ENCODE results near the gene MANF.

The MANF gene

DNA sequence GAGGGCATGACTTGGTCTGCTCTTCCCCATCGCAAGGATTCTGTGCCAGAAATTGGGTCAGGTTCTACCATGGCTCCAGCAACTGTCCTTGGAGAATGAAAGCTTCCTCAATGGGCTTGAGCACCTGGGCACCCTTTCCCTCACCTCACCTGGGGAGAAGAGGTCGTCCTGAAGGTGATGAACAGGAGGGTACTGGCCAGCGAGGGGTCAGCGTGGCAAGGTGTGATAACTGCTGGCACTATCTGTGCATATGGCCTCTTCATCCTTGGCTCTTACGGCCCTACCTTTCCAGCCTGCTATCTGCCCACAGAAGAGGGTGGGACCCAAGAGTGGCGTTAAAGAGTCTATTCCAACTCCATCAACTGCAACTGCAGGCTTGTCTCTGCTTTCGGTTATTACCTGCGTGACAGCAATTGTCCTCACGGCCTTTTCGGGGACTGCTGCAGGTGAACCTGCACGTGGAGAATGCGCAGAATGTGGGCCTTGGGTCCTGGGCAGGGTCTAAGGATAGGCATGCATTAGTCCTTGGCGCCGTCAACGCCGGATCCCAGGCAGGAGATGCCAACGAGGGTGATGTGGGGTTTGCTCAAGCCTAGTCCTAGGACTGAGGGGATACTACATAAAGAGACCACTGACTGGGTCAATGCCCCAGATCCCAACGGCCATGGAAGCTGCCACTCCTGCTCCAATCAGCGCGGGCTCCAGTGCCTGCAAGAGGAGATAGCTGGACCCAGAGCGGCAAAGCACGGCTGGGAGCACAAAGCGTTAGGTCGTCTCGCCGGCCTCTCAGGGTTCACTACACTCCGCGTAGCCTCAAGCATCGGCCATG lies 5.4 kb downstream of the MANF start:
- no peak for DNase-seq (ENCODE audit: low read depth)

DNA sequence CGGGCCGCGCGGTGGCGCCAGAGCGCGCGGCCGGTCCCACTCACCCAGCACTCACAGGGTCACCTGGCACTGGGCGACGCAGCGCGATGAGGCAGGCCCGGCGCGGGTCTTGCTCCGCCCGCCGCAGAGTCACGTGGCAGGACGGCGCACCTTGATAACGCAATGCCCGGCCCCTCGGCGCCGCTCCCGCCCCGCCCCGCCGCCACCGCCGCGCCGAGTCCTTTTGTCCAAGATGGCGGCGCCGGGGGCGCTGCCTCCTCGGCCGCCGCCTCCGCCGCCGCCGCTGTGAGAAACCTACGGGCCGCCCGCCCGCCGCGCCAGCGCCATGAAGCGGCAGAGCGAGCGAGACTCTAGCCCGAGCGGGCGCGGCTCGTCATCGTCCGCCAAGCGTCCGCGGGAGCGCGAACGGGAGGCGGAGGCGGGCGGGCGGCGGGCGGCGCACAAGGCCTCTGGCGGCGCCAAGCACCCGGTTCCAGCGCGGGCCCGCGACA lies 6.0 kb downstream of the MANF start, which contains the start of gene RBM15B:
Gene RBM15B (plus strand): TSS at position 211 of the 491 bp plus-strand sequence. CDS start 115 bp downstream, at position 326.
- peak; percentile 92 for DNase-seq (ENCODE audit: low read depth)

DNA sequence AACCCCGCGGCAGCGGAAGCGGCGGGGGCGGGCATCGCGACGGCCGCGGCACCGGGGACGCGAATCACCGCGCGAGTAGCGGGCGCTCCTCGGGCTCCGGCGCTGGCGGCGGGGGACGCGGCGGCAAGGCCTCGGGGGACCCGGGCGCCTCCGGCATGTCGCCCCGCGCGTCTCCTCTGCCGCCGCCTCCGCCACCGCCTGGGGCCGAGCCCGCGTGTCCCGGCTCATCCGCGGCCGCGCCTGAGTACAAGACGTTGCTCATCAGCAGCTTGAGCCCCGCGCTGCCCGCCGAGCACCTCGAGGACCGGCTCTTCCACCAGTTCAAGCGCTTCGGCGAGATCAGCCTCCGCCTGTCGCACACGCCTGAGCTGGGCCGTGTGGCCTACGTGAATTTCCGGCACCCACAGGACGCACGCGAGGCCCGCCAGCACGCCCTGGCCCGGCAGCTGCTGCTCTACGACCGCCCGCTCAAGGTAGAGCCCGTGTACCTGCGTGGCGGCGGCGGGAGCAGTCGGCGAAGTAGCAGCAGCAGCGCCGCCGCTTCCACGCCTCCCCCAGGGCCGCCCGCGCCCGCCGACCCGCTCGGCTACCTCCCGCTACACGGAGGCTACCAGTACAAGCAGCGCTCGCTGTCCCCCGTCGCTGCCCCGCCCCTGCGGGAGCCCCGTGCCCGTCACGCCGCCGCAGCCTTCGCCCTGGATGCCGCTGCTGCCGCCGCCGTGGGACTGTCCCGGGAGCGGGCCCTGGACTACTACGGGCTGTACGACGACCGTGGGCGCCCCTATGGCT lies 6.7 kb downstream of the MANF start:
- DNase-seq (ENCODE audit: low read depth), result no peak

DNA sequence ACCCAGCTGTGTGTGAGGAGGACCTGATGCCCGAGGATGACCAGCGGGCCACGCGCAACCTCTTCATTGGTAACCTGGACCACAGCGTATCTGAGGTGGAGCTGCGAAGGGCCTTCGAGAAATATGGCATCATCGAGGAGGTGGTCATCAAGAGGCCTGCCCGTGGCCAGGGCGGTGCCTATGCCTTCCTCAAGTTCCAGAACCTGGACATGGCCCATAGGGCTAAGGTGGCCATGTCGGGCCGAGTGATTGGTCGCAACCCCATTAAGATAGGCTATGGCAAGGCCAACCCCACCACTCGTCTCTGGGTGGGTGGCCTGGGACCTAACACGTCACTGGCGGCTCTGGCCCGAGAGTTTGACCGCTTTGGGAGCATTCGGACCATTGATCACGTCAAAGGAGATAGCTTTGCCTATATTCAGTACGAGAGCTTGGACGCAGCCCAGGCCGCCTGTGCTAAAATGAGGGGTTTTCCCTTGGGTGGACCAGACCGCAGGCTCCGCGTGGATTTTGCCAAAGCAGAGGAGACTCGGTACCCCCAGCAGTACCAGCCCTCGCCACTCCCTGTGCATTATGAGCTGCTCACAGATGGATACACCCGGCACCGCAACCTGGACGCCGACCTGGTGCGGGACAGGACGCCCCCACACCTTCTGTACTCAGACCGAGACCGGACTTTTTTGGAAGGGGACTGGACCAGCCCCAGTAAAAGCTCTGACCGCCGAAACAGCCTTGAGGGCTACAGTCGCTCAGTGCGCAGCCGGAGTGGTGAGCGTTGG lies 7.5 kb downstream of the MANF start:
- no peak for DNase-seq (ENCODE audit: low read depth)

DNA sequence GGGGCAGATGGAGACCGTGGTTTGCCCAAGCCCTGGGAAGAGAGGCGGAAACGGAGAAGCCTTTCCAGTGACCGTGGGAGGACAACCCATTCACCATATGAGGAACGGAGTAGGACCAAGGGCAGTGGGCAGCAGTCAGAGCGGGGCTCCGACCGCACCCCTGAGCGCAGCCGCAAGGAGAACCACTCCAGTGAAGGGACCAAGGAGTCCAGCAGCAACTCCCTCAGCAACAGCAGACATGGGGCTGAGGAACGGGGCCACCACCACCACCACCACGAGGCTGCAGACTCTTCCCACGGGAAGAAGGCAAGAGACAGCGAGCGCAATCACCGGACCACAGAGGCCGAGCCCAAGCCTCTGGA lies 8.0 kb downstream of the MANF start:
- no peak for DNase-seq (ENCODE audit: low read depth)

DNA sequence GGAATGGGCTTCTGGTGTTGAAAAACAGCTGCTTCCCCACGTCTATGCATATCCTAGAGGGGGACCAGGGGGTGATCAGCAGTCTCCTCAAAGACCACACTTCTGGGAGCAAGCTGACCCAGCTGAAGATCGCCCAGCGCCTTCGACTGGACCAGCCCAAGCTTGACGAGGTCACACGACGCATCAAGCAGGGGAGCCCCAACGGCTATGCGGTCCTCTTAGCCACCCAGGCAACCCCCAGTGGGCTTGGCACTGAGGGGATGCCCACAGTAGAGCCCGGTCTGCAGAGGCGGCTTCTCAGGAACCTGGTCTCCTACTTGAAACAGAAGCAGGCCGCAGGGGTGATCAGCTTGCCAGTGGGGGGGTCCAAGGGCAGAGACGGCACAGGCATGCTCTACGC lies 8.5 kb downstream of the MANF start:
- DNase-seq (ENCODE audit: low read depth), result no peak

DNA sequence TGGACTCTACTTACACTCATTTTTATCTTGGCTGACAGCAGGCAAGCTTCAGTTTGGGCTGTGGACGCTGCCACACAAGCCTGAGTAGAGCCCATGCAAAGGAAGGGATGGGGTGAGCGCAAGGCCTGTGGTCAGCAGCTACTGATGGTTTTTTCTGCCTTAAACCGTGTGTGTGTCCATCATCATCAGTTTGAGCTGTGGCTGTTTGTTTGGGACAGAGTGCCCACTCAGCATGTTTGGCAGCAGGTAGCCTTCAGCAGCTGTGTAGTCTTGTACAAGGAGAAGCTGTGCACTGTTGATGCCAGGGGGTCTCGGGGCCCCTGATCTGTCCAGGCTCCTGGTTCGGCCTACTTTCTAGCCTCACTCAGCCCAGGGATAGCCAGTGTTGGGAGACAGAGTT lies 9.4 kb downstream of the MANF start:
- DNase-seq (ENCODE audit: low read depth), result no peak

DNA sequence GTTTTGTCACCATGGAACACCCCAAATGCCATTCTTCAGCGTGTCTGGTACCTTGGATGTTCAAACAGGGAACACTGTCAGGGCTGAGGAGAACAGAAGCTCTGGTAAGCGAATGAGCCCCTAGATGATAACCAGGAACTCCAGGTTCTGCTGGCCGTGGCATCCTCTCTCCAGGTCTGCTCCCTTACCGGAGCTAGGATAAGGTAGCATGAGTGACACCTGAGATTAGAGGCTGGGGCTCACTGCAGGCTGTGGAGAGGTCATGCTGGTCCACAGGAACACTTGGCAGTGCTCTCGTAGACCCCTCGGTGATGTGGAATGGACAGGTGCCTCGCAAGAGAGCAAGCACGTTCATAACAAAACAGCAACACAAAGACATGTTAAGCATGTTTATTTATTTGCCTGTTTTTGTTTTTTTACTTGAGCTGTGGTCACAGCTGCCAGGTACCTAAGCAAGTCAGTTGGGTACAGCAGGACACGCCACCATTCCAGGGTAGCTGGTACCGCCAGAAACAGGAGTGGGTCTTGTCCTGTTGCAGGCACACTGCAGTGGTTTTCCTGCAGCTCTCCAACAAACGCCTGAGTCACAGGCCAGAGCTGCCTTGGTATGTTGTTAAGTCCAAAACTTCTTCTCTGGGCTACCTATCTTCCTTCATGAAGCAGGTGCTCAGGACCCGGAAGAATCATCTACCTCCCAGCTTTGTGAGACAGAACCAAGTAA lies 10.6 kb downstream of the MANF start:
- no peak for DNase-seq (ENCODE audit: low read depth)

DNA sequence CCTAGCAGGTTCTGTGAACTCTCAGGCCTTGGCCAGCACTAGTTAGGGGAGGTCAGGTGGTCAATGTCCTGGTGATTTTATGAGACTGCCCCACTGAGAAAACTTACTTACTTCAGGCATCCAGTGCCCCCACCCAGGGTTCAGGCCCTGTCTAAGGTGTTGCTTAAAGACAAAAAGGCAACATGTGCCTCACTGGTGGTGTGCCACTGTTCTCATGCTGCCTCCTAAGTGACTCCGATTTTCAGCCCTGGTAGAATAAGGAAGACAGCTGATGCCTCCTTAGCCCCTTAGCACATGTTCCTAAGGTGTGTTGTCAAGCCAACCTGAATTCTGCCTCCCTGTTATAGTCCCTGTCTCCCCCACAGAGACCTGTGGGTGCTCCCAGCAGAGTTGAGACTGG lies 11.3 kb downstream of the MANF start:
- DNase-seq (ENCODE audit: low read depth), result no peak

DNA sequence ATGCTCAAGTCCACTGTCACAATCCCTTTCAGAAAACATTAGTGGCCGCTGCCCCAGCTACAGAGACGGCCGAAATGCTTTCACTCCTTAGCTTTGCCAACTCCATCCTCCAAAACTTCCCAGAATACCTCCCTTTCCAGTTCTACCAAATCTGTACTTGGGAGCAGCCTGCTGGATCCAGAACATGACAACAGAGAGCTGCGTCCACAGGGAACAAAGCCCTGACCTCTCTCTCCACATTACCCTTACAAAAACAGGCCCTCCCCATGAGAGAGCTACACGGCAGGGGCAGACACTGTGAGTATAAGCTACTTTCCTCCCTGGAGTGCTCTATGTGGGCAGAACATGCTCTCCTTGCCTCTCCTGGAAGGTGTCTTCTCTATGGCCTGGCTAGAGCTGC lies 12.3 kb downstream of the MANF start:
- DNase-seq (ENCODE audit: low read depth), result no peak

DNA sequence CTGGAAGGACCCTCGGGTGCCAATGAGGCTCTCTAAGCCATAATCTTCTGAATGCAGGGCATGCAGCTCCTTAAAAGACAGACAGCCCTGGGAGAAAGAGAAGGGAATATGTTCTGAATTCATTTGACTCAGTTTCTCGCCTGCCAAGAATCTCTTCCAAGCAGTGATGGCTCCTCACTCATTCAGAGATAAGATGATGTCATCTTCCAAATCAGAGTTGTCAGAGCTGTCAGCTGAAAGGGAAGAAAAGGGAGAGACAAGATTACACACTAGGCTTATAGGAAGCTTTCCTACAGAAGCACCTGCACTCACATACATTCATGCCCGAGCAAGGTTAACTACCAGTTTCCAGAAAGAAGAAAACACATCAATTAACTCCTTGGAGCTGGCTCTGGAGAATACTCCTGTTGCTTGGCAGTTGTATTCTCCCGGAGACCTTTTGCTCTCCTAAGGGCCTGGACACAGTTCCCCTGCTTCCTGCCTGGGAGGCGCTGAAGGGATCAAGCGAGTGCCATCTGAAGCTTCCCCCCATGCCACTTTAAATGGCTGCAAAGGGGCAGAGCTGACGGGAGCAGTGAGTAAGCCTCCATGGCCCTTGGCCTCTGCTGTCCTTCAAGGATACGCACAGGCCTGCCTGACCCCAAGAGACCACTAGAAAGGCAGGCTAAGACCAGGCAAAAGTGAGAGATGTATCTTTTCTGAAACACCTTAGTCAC lies 13.7 kb downstream of the MANF start:
- no peak for DNase-seq (ENCODE audit: low read depth)

DNA sequence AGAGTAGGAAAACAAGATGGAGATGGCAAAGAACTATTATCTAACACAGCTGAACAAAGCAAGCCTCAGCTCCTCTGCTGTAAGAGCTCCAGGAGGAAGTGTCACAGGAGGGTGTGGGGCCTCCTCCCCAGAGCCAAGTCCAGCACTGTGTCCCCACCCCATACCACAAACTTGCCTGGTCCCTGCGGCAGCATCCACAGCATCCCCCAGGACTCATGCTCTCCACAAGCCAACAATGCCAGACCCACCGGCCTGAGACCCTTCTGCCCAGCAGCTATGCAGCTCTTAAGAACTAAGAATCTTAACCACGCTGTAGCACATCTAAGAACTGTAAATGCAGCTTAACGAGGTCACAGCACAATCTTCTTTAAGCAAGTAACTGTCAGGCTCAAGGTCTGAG lies 15.1 kb downstream of the MANF start:
- no peak for DNase-seq (ENCODE audit: low read depth)

DNA sequence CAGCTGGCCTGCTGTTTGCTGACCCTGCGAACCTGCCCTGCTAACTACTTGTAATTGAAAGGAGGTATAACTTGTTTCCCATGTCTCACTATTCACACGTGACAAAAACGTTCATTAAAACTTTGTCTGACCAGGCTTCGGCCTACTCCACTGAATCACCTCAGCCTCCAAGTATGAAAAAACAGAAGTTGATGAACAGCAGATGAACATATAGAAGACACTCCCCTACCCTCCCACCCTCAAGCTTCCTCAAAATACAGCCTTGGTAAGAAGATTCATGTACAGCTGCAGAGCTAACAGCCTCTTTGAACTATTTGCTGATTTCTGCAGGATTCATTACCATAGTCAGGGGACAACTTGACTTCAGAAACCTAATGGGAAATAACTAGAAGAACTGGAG lies 16.6 kb downstream of the MANF start:
- no peak for DNase-seq (ENCODE audit: low read depth)

DNA sequence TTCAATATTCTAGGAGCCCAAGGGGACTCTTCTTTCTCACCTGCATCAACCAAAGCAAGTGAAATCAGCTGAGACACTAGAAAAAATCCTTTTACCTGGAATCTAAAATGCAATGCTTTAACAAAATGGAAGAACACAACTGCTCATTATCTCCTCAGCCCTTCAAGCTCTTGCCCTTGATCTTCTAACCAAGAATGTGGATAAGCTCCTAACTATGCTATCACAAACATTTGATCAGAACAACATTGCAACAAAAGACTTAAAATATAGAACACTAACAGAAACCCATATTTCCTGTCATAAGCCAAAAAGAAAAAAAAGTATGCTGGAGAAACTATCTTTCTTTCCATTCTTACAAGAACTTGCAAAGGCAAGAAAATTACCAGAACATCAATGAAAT lies 18.6 kb downstream of the MANF start:
- no peak for DNase-seq (ENCODE audit: low read depth)

DNA sequence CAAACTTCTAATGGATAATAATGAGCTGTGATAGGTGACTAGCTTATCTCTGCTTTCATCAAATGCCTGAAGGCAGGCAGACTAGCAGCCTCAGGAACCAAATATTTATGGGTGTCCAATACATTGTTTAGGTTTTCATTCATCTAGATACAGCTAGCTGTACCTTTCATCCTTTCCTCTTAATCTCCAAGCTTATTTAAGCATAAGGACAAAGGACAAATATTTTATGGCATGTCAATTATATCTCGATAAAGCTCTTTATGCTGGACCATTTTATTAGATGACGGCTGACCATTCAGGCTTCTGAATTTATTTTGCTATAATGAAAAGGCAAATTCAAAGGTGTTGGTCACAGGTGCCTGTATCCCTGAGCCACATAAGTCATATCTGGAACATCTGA lies 22.9 kb downstream of the MANF start:
- no peak for DNase-seq (ENCODE audit: low read depth)

DNA sequence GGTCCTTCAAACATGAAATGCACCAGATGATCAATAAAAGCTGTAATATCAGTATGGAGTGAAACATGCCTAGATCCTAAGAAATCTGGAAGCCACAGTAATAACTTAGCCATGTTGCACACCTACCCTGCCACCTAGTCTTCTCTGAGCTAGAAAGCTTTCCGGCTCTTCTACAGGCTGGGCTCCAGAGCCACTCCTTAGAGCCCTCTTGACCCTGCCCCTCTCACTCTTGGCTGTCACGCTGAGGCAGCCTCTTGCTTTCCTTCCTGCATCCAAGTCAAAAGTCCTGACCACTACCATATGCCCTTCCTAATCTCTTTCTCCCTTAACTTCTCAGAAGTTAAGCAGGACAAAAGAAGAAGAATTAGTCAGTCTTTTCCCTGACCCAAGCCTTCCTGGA lies 23.7 kb downstream of the MANF start:
- DNase-seq (ENCODE audit: low read depth), result no peak

DNA sequence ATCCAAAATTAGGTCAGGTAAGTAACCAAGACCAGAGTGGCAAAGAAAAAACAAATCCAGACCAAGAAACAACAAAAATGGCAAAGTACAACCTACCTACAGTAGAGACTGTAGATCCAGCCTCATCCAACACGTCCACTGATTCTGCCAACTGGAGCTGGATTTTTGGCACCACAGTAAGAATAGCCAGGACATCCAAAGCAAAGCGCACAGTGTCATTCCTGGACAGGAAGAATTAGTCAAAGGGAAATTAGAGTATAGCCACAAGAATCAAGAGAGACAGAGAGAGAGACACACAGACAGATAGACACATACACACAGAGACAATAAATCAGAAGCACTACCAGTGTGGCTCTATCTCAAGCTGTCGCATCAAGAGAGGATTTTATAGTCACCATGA lies 37.1 kb downstream of the MANF start:
- DNase-seq (ENCODE audit: low read depth), result no peak

DNA sequence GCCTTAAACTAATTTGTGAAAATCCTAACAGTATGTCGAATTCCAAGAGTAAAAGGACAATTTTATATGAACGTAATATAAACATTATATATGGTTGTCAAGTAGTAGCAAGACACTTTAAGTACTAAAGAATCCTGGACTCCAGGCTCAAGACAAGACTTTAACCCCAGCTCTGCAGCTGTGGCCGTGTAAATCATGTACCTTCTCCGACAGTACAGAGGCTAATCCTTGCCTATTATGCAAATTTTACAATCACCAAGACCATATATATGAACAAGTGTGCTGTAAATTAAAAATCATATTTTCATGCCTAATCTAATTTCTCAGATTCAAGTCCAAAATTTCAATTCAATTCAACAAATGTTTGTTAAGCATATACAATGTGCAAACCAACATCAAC lies 41.8 kb downstream of the MANF start:
- DNase-seq (ENCODE audit: low read depth), result no peak

DNA sequence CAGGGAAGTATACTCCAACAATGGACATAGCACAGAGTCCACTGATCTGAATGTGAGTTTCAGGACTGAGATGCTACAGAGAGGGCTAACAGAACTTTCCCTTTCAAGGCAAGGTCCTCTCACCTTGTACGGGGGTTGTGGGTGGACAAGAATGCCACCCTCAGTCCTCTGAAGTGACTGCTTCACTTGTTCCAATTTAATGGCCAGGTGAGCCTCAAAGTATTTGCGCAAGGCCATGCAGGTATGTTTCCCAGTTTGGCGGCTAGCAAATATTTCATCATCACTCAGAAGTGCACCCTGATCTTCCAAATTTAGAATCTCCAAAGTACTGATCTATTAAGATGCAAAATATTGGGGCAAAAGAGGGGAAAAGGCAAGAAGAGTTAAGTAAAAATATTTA lies 44.0 kb downstream of the MANF start:
- DNase-seq (ENCODE audit: low read depth), result no peak

DNA sequence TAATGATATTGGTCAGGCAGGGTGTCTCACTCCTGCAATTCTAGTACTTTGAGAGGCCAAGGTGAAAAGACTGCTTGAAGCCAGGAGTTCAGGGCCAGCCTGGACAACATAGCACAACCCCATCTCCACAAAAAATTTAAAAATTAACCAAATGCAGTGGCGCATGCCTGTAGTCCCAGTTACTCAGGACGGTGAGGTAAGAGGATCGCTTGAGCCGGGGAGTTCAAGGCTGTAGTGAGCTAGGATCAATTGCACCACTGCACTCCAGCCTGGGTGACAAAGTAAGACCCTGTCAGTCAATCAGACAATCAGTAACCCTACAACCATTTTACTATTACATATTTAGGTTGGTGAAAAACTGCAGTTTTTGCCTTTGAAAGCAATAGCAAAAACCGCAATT lies 49.0 kb downstream of the MANF start:
- no peak for DNase-seq (ENCODE audit: low read depth)

DNA sequence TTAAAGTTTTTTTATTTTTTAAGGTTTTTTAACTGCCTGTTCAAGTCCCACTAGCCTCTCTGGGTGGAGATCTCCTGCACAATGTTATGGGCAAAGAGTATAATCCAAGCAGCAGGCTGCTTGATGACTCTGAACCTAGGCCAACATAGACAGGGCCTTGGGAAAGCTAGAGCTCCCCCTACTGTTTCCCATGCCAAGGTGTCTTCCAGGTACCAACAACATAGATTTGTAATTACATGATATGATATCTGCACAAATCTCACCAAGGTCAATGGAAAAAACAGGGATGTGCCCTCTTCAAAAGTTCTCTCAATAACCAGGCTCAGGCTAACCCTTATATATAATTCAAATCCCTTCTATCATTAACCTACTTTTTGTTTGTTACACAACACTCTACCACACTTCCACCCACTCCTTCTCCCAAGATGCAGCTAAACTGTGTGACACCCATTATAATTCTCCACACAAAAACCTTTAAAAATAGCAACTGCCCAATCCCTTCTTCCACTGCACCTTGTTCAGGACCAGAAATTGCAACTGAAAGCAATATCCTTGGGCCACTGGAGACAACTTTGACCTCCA lies 49.7 kb downstream of the MANF start:
- DNase-seq (ENCODE audit: low read depth), result peak; percentile 40
